WTC11 (cell line): ENCODE data around the gene BZW1. TPM values are rescaled to one million over a fixed set of nuclear protein-coding genes. Genes with fewer than 3 reads are reported as not detected.

Experiments
- ATF2 ChIP-seq: sonication (generic); formaldehyde crosslinking; IDR thresholded peaks from 2 replicates; pipeline ENCODE4 v1.8.1; 2022; ENCODE audit warnings: low read depth, missing genetic modification reagents, borderline replicate concordance
- ATF6 ChIP-seq: sonication (generic); formaldehyde crosslinking; IDR thresholded peaks from 2 replicates; pipeline ENCODE4 v1.8.1; 2023; ENCODE audit warnings: mild to moderate bottlenecking, missing genetic modification reagents
- CBFB ChIP-seq: sonication (generic); formaldehyde crosslinking; IDR thresholded peaks from 2 replicates; pipeline ENCODE4 v1.8.1; 2022; ENCODE audit warnings: mild to moderate bottlenecking, low read depth, missing genetic modification reagents
- CREB1 ChIP-seq: sonication (generic); formaldehyde crosslinking; IDR thresholded peaks from 2 replicates; pipeline ENCODE4 v1.8.0; 2023; ENCODE audit warnings: mild to moderate bottlenecking, missing genetic modification reagents
- CREM ChIP-seq: sonication (generic); formaldehyde crosslinking; IDR thresholded peaks from 2 replicates; pipeline ENCODE4 v1.8.1; 2022; ENCODE audit warnings: mild to moderate bottlenecking, missing genetic modification reagents, moderate library complexity
- ELF4 ChIP-seq: sonication (generic); formaldehyde crosslinking; IDR thresholded peaks from 2 replicates; pipeline ENCODE4 v1.8.1; 2022; ENCODE audit warnings: low read depth, mild to moderate bottlenecking, moderate library complexity, missing genetic modification reagents
- EMX1 ChIP-seq: fragments of 250-450 bp; sonication (Bioruptor Pico); IDR thresholded peaks from 2 replicates; pipeline ENCODE4 v1.8.0; 2021; ENCODE audit warnings: mild to moderate bottlenecking
- FOXK1 ChIP-seq: sonication (generic); formaldehyde crosslinking; IDR thresholded peaks from 2 replicates; pipeline ENCODE4 v1.8.0; 2022; ENCODE audit warnings: mild to moderate bottlenecking, moderate library complexity, missing genetic modification reagents
- FOXP1 ChIP-seq: sonication (generic); formaldehyde crosslinking; IDR thresholded peaks from 2 replicates; pipeline ENCODE4 v1.8.0; 2022; ENCODE audit warnings: missing genetic modification reagents, mild to moderate bottlenecking, moderate library complexity, borderline replicate concordance
- FOXP4 ChIP-seq: sonication (generic); formaldehyde crosslinking; IDR thresholded peaks from 2 replicates; pipeline ENCODE4 v1.8.0; 2022; ENCODE audit warnings: mild to moderate bottlenecking, missing genetic modification reagents
- GTF2I ChIP-seq: fragments of 250-450 bp; sonication (Bioruptor Pico); conservative IDR thresholded peaks from 2 replicates; pipeline ENCODE4 v1.4.0; 2021; ENCODE audit warnings: mild to moderate bottlenecking
- HMGXB4 ChIP-seq: sonication (generic); formaldehyde crosslinking; IDR thresholded peaks from 2 replicates; pipeline ENCODE4 v1.8.1; 2023; ENCODE audit warnings: mild to moderate bottlenecking, moderate library complexity, missing genetic modification reagents
- JUN ChIP-seq: sonication (generic); formaldehyde crosslinking; IDR thresholded peaks from 2 replicates; pipeline ENCODE4 v1.8.0; 2023; ENCODE audit warnings: mild to moderate bottlenecking, missing genetic modification reagents
- MAX ChIP-seq: sonication (generic); formaldehyde crosslinking; IDR thresholded peaks from 2 replicates; pipeline ENCODE4 v1.8.0; 2022; ENCODE audit warnings: mild to moderate bottlenecking, missing genetic modification reagents
- NR2C2 ChIP-seq: sonication (generic); formaldehyde crosslinking; IDR thresholded peaks from 2 replicates; pipeline ENCODE4 v1.8.0; 2022; ENCODE audit warnings: mild to moderate bottlenecking, missing genetic modification reagents
- OVOL2 ChIP-seq: fragments of 250-450 bp; sonication (Bioruptor Pico); IDR thresholded peaks from 2 replicates; pipeline ENCODE4 v1.9.0; 2021; ENCODE audit warnings: mild to moderate bottlenecking, borderline replicate concordance
- RORB ChIP-seq: fragments of 250-450 bp; sonication (Bioruptor Pico); IDR thresholded peaks from 2 replicates; pipeline ENCODE4 v1.9.0; 2021; ENCODE audit warnings: mild to moderate bottlenecking
- SMAD3 ChIP-seq: sonication (generic); formaldehyde crosslinking; IDR thresholded peaks from 2 replicates; pipeline ENCODE4 v1.8.0; 2022; ENCODE audit warnings: missing genetic modification reagents, mild to moderate bottlenecking, borderline replicate concordance
- ZNF219 ChIP-seq: sonication (generic); formaldehyde crosslinking; IDR thresholded peaks from 2 replicates; pipeline ENCODE4 v1.8.0; 2023; ENCODE audit warnings: missing genetic modification reagents, mild to moderate bottlenecking, borderline replicate concordance
- ZNF232 ChIP-seq: sonication (generic); formaldehyde crosslinking; IDR thresholded peaks from 2 replicates; pipeline ENCODE4 v1.8.0; 2022; ENCODE audit warnings: mild to moderate bottlenecking, missing genetic modification reagents
- ZNF396 ChIP-seq: fragments of 250-450 bp; sonication (Bioruptor Pico); IDR thresholded peaks from 2 replicates; pipeline ENCODE4 v1.8.0; 2021; ENCODE audit warnings: mild to moderate bottlenecking, moderate library complexity, borderline replicate concordance
- ZNF425 ChIP-seq: fragments of 250-450 bp; sonication (Bioruptor Pico); conservative IDR thresholded peaks from 2 replicates; pipeline ENCODE4 v1.9.0; 2021; ENCODE audit warnings: mild to moderate bottlenecking
- total RNA-seq: library from RNA; stranded (reverse); gene quantifications from 3 replicates; pipeline ENCODE4 v1.2.3, GENCODE V29; 2021
- TF ChIP-seq, protein P1 (sequence below): sonication (generic); formaldehyde crosslinking; IDR thresholded peaks from 2 replicates; pipeline ENCODE4 v1.8.1; 2022; ENCODE audit warnings: low read depth, mild to moderate bottlenecking, moderate library complexity, missing genetic modification reagents, borderline replicate concordance
- TF ChIP-seq, protein P2 (sequence below): fragments of 250-450 bp; sonication (Bioruptor Pico); IDR thresholded peaks from 2 replicates; pipeline ENCODE4 v1.8.0; 2021; ENCODE audit warnings: mild to moderate bottlenecking

BZW1 gene
- total RNA-seq, 1 experiment from 2014 or later = 255 TPM

DNA sequence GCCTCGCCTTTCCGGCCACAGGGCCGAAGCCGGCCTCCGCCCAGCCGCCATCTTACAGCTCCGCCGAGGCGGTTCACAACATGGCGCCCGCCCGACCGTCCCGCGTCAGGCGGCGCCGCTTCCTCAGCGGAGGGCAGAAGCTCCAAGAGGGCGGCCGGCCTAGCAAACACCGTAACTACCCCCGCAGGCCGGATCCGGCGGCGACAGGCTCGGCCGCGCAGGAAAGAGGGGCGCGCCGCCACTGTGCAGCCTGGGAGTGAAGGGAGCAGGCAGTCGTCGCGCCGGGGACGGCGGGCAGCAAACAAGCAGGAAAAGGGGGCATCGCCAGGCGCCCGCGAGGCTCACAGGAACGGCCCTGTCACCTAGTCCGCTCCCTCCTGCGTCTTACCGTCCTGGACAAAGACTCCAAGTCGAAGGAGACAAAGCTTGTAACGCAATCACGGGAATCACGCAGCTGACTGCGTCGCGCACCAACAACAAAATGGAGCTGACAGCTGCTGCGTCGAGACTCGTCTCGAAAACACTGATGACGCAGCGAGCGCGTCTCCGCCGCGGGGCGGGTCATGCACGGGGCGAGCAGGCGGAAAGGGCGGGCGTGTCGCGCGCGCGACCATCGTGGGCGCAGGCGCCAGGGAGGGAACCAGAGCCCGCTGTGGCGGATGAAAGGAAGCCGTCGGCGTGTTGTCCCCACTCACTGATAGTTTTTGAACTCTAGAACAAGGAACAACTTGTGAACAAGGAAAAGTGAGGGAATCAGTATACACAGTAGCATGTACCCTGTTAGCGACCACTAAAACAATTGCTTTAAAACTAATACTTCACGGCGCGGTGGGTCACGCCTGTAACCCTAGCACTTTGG is 52.7 kb downstream of the BZW1 start, which contains the start of gene CLK1 (continued):
- TF ChIP-seq HMGXB4 (CRISPR knock-in tag) = peak; percentile 84; the same call in 1 of the 2 replicates
- TF ChIP-seq RORB = no peak
- TF ChIP-seq ZNF425 = no peak
- no peak for TF ChIP-seq ZNF232 (CRISPR knock-in tag)
- TF ChIP-seq, protein P1, sequence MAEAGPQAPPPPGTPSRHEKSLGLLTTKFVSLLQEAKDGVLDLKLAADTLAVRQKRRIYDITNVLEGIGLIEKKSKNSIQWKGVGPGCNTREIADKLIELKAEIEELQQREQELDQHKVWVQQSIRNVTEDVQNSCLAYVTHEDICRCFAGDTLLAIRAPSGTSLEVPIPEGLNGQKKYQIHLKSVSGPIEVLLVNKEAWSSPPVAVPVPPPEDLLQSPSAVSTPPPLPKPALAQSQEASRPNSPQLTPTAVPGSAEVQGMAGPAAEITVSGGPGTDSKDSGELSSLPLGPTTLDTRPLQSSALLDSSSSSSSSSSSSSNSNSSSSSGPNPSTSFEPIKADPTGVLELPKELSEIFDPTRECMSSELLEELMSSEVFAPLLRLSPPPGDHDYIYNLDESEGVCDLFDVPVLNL (CRISPR knock-in tag) = no peak
- TF ChIP-seq ZNF396 = no peak
- peak; percentile 92 for TF ChIP-seq FOXP1
- TF ChIP-seq FOXK1 = peak; percentile 96
- TF ChIP-seq GTF2I = no peak
- TF ChIP-seq FOXP4 (CRISPR knock-in tag) = peak; percentile 68
- peak; percentile 91 for TF ChIP-seq MAX (CRISPR knock-in tag)
- no peak for TF ChIP-seq EMX1
- TF ChIP-seq CREM (CRISPR knock-in tag) = peak; percentile 89
- no peak for TF ChIP-seq ATF2 (CRISPR knock-in tag)
- no peak for TF ChIP-seq NR2C2 (CRISPR knock-in tag)
- TF ChIP-seq SMAD3 = peak; percentile 16; the same call in 1 of the 2 replicates
- TF ChIP-seq, protein P2, sequence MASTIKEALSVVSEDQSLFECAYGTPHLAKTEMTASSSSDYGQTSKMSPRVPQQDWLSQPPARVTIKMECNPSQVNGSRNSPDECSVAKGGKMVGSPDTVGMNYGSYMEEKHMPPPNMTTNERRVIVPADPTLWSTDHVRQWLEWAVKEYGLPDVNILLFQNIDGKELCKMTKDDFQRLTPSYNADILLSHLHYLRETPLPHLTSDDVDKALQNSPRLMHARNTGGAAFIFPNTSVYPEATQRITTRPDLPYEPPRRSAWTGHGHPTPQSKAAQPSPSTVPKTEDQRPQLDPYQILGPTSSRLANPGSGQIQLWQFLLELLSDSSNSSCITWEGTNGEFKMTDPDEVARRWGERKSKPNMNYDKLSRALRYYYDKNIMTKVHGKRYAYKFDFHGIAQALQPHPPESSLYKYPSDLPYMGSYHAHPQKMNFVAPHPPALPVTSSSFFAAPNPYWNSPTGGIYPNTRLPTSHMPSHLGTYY (CRISPR knock-in tag) = no peak
- TF ChIP-seq CREB1 (CRISPR knock-in tag) = no peak
- no peak for TF ChIP-seq ATF6 (CRISPR knock-in tag)
- TF ChIP-seq CBFB (CRISPR knock-in tag) = 0 out of 2 replicates have a peak, but pooled peaks have one; percentile 74
- TF ChIP-seq JUN (CRISPR knock-in tag) = no peak; the same call in 1 of the 2 replicates
- no peak for TF ChIP-seq ELF4 (CRISPR knock-in tag)
- TF ChIP-seq OVOL2 (CRISPR knock-in tag) = no peak
- peak; percentile 84; the same call in 1 of the 2 replicates for TF ChIP-seq ZNF219 (CRISPR knock-in tag)
